ENCODE data around the gene BCAN. TPM values are rescaled to one million over a fixed set of nuclear protein-coding genes. Genes with fewer than 3 reads are reported as not detected.

The BCAN gene
- total and polyA plus RNA-seq, 2 of the 4 experiments (the other 2 are of a cell fraction) = 0.07 TPM; not detected in 1

DNA sequence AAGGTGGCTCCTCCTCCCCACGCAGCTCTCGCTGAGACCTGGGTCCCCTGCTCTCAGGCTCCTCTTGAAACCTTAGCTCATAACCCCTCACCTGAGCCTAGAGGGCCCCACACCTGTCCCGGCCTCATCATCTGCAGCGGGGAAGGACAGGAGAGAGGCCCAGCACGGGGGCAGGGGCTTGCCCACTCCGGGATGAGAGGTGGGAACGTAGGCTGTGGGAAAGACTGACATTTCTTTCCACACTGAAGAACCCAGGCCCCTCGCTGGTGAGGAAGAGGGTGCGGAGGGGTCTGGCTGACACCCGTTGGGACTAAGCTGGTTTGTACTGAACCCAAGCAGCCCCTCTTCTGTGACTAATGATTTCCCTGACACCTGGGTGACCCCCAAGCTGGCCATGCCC is 49.3 kb downstream of the BCAN start:
- H3K79me1 ChIP-seq (ENCODE audit: low read depth in 1 of 2, low read length in 2 of 2) = no peaks in the 10 kb centered on the region
- H4K91ac ChIP-seq (ENCODE audit: insufficient read depth, low read depth, low read length) = no peak overlapping the region
- H3K18ac ChIP-seq (ENCODE audit: low read depth, low read length) = no peak overlapping the region
- H2AFZ ChIP-seq (replicated peaks; ENCODE audit: low read length, poor library complexity) = no peak overlapping the region
- H2BK15ac ChIP-seq (ENCODE audit: low read depth, low read length) = no peak overlapping the region
- no peak overlapping the region for H3K27ac ChIP-seq (ENCODE audit: insufficient read depth, low read length)
- H4K20me1 ChIP-seq (ENCODE audit: insufficient read depth, low read length) = no peaks in the 10 kb centered on the region
- no peaks in the 10 kb centered on the region for H3K36me3 ChIP-seq (ENCODE audit: control insufficient read depth, insufficient read depth, low read length)
- no TSS peak for BruUV-seq (replicated peaks)
- H3K27me3 ChIP-seq (ENCODE audit: control insufficient read depth, insufficient read depth, low read length) = peaks cover 3% of the 10 kb centered on the region; the same call in 1 of the 2 replicates
- no peak overlapping the region for H2AK5ac ChIP-seq (ENCODE audit: low read depth, low read length)
- H3K9ac ChIP-seq (ENCODE audit: low read depth, low read length) = no peak overlapping the region
- ChIA-PET CTCF (interaction anchor here (0.9 to 5.2 kb wide), 3 partner anchors 14 to 168 kb away, joined by 3 to 104 read pairs (median 54); partner anchors contain the start of genes CRABP2, ISG20L2 and METTL25B), POLR2A (ENCODE audit: unreplicated experiment) (no interaction called here)
- peaks cover 6% of the 10 kb centered on the region; the same call in 1 of the 2 replicates for H3K4me1 ChIP-seq (ENCODE audit: control insufficient read depth, insufficient read depth, low read length)
- H2BK120ac ChIP-seq (ENCODE audit: low read depth, low read length) = no peak overlapping the region
- no peak overlapping the region for H4K5ac ChIP-seq (ENCODE audit: low read depth, low read length)
- intact Hi-C loops (cut with micrococcal nuclease) (no loop called here), in situ Hi-C loops (cut with MboI; ENCODE audit: low sequenced_read_pairs) (loop anchor here (10.0 kb wide), 1 partner anchor 194 kb away; no protein-coding TSS in a partner anchor), dilution Hi-C loops (cut with HindIII; ENCODE audit: low sequenced_read_pairs, unreplicated experiment) (no loop called here)
- DNase-seq (no peak), ATAC-seq (ENCODE audit: low read depth) (no peak)
- no peak overlapping the region for H3K56ac ChIP-seq (ENCODE audit: extremely low read depth, insufficient read depth, low read length)
- H3K9me1 ChIP-seq (ENCODE audit: insufficient read depth, low read length) = no peaks in the 10 kb centered on the region
- no peak overlapping the region for H3K23ac ChIP-seq (ENCODE audit: low read depth, low read length)
- 80% methylated on average over 1 of the region's 10 CpGs; no CpG with 5 or more reads in 1 of the 2 experiments for WGBS, 2 experiments (ENCODE audit: extremely low coverage in 2 of 2, insufficient read length in 1 of 2)
- H4K8ac ChIP-seq (ENCODE audit: low read depth in 2 of 2, low read length in 2 of 2) = no peak overlapping the region
- no peaks in the 10 kb centered on the region for H3K9me3 ChIP-seq (ENCODE audit: control insufficient read depth, insufficient read depth, low read length)
- TF ChIP-seq MAZ (IDR thresholded peaks at IDR 0.05; ENCODE audit: borderline replicate concordance, low read depth, low read length) = no peak
- TF ChIP-seq SMC3 (IDR thresholded peaks at IDR 0.05; ENCODE audit: low read depth, low read length) = no peak
- no peak for TF ChIP-seq POLR2A (IDR thresholded peaks at IDR 0.05; ENCODE audit: low read depth, low read length)
- no peak for TF ChIP-seq NFE2L2 (IDR thresholded peaks at IDR 0.05; ENCODE audit: low read depth, low read length)
- TF ChIP-seq RFX5 (IDR thresholded peaks at IDR 0.05; ENCODE audit: low read depth, low read length) = no peak
- TF ChIP-seq, protein P1, sequence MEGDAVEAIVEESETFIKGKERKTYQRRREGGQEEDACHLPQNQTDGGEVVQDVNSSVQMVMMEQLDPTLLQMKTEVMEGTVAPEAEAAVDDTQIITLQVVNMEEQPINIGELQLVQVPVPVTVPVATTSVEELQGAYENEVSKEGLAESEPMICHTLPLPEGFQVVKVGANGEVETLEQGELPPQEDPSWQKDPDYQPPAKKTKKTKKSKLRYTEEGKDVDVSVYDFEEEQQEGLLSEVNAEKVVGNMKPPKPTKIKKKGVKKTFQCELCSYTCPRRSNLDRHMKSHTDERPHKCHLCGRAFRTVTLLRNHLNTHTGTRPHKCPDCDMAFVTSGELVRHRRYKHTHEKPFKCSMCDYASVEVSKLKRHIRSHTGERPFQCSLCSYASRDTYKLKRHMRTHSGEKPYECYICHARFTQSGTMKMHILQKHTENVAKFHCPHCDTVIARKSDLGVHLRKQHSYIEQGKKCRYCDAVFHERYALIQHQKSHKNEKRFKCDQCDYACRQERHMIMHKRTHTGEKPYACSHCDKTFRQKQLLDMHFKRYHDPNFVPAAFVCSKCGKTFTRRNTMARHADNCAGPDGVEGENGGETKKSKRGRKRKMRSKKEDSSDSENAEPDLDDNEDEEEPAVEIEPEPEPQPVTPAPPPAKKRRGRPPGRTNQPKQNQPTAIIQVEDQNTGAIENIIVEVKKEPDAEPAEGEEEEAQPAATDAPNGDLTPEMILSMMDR (conservative IDR thresholded peaks at IDR 0.05; ENCODE audit: low read depth, low read length) = no peak
- no peak for TF ChIP-seq CEBPB (IDR thresholded peaks at IDR 0.05; ENCODE audit: low read depth, low read length)
- TF ChIP-seq, protein P2, sequence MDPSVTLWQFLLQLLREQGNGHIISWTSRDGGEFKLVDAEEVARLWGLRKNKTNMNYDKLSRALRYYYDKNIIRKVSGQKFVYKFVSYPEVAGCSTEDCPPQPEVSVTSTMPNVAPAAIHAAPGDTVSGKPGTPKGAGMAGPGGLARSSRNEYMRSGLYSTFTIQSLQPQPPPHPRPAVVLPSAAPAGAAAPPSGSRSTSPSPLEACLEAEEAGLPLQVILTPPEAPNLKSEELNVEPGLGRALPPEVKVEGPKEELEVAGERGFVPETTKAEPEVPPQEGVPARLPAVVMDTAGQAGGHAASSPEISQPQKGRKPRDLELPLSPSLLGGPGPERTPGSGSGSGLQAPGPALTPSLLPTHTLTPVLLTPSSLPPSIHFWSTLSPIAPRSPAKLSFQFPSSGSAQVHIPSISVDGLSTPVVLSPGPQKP (IDR thresholded peaks at IDR 0.05; ENCODE audit: borderline replicate concordance, low read depth, low read length) = no peak
- TF ChIP-seq RCOR1 (IDR thresholded peaks at IDR 0.05; ENCODE audit: insufficient replicate concordance, low read length) = no peak
- no peak for TF ChIP-seq BHLHE40 (IDR thresholded peaks at IDR 0.05; ENCODE audit: low read depth, low read length)
- TF ChIP-seq, protein P3, sequence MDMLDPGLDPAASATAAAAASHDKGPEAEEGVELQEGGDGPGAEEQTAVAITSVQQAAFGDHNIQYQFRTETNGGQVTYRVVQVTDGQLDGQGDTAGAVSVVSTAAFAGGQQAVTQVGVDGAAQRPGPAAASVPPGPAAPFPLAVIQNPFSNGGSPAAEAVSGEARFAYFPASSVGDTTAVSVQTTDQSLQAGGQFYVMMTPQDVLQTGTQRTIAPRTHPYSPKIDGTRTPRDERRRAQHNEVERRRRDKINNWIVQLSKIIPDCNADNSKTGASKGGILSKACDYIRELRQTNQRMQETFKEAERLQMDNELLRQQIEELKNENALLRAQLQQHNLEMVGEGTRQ (IDR thresholded peaks at IDR 0.05; ENCODE audit: low read depth, low read length) = no peak
- TF ChIP-seq MXI1 (IDR thresholded peaks at IDR 0.05; ENCODE audit: borderline replicate concordance, low read depth, low read length) = no peak
- TF ChIP-seq FOS (IDR thresholded peaks at IDR 0.05; ENCODE audit: low read depth, low read length) = no peak
- no peak for TF ChIP-seq MAFK (IDR thresholded peaks at IDR 0.05; ENCODE audit: low read depth, low read length)
- no peak for TF ChIP-seq RAD21 (IDR thresholded peaks at IDR 0.05; ENCODE audit: low read length)
- no peak for TF ChIP-seq CHD1 (IDR thresholded peaks at IDR 0.05; ENCODE audit: low read depth, low read length)
- no peak overlapping the region for H3K4ac ChIP-seq (ENCODE audit: low read depth, low read length)
- no peak overlapping the region for H3K4me3 ChIP-seq (ENCODE audit: insufficient read depth, low read depth, low read length)
- no peak overlapping the region for H3K14ac ChIP-seq (replicated peaks; ENCODE audit: low read depth, low read length)
- H2AK9ac ChIP-seq (replicated peaks; ENCODE audit: low read depth, low read length, poor library complexity) = no peak overlapping the region
- no peak overlapping the region for H3K4me2 ChIP-seq (ENCODE audit: low read depth, low read length)
- no peak overlapping the region for H2BK5ac ChIP-seq (ENCODE audit: low read depth, low read length, poor library complexity, severe bottlenecking)
- H2BK20ac ChIP-seq (ENCODE audit: low read depth, low read length) = no peak overlapping the region

Data from IMR-90 (cell line).